HG02588 (cell line): ENCODE data around the gene ERVFRD-1.
A peak's percentile ranks its signal among the peaks of the same experiment; 100 is the strongest.
"Not testable (repeated sequence)": the region's sequence is repeated elsewhere in the genome, so short reads cannot be mapped to it uniquely, and the experiment has no call there.

ENCODE experiments used
- ATAC-seq: cut with Tn5 transposase; IDR thresholded peaks from one replicate; pipeline ENCODE4 v1.9.1; 2021; ENCODE audit warnings: mild to moderate bottlenecking, moderate library complexity; ENCODE audit not compliant: unreplicated experiment

ERVFRD-1 gene

DNA sequence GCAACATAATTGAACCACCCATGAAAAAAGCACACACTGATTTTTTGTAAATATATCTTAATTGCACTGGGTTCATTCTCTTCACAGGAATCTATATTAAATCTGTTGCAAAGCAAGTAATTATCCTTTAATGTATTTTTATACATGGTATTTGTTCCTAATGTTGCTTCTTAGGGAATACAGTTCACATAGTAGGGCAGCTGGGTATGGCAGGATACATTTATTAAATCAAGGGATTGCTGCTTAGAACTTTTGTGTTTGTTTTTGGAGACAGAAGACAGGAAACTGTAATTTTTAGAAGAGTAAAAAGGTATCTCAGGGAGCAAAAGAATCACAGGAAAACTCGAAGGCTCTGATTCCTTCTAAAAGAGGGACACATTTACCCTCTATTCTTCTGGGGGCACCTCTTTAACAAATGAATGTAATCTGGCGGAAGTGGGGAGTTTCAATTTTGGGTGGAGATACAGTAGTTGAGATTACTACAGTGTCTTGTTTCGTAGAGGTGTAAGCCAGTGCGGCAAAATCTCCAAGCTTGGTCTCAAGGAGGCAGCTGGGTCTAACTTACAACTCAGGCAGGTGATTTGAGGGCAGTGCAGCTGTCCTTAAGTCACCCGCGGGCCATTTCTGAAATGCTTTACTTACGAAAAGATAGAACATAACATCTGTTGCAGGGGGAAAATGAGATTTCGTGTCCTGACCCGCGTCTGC lies 18.7 kb downstream of the ERVFRD-1 start:
- ATAC-seq, result peak; percentile 23

DNA sequence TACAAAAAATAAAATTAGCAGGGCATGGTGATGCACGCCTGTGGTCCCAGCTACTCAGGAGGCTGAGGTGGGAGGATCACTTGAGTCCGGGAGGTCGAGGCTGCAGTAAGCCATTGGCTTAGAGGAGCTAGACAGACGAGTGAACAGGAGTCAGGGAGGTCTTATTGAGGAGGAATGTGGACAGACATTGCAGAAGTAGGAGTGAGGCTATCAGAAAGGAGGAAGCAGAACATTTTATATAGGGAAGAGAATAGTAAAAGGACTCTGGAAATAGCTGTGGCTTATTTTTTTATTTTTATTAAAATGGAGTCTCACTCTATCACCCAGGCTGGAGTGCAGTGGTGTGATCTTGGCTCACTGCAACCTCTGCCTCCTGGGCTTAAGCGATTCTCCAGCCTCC lies 20.4 kb downstream of the ERVFRD-1 start:
- ATAC-seq, result not testable (repeated sequence)

DNA sequence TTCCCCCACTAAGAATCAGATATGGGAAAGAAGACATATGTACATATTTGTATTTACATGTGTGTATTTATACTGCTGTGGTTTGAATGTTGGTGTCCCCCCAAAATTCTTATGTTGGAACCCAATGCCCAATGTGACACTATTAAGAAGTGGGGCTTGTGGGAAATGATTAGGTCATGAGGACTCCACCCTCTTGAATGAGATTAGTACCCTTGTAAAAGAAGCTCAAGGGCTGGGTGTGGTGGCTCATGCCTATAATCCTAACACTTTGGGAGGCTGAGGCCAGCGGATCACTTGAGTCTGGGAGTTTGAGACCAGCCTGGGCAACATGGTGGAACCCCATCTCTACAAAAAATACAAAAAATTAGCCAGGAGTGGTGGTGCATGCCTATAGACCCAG lies 21.8 kb downstream of the ERVFRD-1 start:
- ATAC-seq, result no peak

DNA sequence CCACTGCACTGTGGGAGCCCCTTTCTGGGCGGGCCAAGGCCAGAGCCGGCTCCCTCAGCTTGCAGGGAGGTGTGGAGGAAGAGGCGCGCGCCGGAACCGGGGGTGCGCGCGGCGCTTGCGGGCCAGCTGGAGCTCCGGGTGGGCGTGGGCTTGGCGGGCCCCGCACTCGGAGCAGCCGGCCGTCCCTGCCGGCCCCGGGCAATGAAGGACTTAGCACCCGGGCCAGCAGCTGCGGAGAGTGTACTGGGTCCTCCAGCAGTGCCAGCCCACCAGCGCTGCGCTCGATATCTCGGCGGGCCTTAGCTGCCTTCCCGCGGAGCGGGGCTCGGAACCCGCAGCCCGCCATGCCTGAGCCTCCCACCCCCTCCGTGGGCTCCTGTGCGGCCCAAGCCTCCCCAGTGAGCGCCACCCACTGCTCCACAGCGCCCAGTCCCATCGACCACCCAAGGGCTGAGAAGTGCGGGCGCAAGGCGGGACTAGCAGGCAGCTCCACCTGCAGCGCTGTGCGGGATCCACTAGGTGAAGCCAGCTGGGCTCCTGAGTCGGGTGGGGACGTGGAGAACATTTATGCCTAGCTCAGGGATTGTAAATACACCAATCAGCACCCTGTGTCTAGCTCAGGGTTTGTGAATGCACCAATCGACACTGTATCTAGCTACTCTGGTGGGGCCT lies 24.2 kb downstream of the ERVFRD-1 start:
- ATAC-seq, result not testable (repeated sequence)

DNA sequence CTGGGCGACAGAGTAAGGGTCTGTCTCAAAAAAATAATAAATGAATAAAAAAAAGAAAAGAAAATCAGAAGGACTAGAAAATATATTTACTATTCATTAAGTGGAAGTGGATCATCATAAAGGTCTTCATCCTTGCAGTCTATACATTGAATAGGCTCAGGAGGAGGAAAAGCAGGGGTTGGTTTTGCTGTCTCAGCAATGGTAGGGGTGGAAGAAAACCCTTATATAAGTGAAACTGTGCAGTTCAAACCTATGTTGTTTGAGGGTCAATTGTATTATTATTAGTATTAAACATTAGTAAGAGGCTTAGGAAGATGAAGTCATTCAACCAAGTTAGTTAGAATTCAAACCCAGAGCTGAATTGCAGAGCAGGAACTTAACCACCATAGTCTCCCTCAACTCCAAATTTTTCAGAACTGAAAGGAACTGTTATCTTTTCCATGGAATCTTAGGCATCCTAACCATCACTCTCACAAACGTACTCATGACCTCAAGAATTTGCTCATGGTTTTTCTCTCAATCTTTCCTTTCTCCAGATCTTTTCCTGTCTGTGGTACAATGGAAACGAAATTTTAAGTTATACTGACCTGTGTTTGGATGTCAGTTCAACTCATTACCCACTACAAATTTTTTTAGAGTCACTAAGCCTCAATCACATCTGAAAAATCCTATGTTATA lies 25.6 kb downstream of the ERVFRD-1 start:
- no peak for ATAC-seq

DNA sequence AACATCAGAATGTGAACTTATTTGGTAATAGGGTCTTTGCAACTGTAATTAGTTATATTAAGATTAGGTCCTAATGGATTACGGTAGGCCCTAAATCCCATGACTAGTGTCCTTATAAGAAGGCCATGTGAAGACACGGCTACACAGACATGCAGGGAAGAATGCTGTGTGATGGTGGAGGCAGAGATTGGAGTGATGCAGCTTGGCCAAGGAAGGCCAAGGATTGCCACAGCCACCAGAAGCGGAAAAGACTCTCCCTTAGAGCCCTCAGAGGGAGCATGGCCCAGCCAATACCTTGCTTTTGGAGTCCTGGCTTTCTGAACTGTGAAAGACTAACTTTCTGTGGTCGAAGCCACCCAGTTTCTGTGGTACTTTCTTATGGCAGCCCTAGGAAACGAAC lies 27.6 kb downstream of the ERVFRD-1 start:
- no peak for ATAC-seq

DNA sequence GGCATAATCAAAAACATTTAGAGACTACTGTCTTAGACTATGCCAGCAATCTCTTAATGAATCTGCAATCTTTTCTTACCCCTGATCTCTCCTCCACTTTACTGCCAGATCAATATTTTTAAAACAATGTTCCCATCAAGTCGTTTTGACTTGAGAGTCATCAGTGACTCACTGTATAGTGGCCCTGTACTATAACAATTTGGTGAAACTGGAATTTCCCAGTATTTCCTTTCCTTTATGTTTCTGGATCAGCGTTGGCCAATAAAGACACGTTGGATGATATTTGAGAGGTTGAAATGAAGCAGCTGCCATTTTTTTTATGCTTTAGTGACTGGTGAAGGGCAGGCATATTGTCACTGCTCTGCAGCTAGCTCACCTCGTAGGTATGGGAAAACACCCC lies 28.0 kb downstream of the ERVFRD-1 start:
- ATAC-seq, result no peak

DNA sequence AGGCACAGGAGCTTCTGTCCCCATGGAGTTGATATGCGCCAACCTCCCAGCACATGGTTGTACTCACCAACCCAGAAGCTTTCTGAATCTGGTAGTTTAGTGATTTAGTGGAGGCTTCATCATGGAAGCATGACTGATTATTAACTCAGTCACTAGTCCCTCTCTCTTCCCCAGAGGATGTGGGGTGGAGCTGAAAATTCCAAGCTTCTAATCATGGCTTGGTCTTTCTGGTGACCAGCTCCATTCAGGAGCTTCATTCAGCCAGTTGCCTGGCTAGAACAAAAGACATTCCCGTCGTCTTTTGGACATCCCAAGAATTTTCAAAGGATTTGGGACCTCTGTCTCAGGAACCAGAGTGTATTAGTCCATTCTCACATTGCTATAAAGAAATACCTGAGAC lies 31.2 kb downstream of the ERVFRD-1 start:
- ATAC-seq, result no peak

DNA sequence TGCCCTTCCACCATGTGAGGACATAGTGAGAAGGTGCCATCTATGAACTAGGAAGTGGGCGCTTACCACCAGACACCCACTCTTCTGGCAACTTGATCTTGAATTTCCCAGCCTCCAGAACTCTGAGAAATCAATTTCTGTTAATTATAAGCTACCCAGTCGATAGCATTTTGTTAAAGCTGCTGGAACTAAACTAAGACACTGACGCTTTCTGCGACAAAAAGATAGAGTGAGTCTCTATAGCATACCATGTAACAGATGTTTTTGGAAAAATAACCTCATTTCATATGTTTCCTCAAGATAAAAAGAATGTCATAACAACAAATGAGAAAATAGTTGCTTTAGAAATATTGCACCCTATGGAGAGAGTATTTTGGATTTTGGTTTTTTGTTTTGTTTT lies 33.3 kb downstream of the ERVFRD-1 start:
- ATAC-seq, result no peak

DNA sequence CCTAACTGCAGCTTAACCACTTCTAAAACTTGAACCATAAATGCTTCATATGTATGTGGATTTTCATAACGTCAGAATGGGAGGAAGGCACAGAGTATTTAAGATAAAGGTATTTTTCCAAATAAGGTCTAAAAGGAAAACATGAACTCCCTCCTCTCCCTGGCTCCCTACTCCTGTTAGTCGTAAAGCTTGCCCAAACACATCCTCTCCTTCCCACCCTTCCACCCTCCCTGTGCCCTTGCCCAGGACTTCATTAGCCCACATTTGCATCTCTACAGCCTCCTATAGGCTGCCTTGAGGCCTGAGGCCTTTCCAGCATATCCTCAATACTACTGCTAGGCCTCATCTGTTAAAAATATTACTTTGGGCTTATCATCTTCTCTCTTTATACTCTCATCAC lies 35.0 kb downstream of the ERVFRD-1 start:
- ATAC-seq, result no peak

DNA sequence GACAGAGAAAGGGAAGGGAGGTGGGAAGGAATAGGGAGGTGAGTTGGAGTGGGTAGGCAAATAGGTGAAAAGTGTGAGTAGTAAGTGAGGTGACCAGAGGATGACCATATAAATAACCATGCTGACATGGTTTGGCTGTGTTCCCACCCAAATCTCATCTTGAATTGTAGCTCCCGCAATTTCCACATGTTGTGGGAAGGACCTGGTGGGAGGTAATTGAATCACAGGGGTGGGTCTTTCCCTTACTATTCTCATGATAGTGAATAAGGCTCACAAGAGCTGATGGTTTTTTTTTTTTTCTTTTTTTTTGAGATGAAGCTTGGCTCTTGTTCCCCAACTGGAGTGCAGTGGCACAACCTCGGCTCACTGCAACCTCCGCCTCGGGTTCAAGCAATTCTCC lies 39.4 kb downstream of the ERVFRD-1 start:
- ATAC-seq, result no peak

DNA sequence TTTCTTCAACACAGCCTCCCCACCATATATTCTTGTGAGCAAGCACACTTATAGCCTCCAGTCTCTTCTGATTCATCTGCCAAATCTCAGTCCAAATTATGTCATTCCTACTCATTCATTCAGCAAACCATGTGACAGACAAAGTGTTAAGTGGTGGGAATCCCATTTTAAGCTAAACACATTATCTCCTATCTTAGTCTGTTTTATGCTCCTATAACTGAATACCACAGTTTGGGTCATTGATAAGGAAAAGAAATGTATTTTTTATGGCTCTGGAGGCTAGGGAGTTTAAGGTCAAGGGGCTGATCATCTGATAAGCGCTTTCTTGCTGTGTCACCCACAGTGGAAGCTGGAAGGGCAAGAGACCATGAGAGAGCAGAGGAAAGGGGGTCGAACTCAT lies 41.8 kb downstream of the ERVFRD-1 start:
- no peak for ATAC-seq

DNA sequence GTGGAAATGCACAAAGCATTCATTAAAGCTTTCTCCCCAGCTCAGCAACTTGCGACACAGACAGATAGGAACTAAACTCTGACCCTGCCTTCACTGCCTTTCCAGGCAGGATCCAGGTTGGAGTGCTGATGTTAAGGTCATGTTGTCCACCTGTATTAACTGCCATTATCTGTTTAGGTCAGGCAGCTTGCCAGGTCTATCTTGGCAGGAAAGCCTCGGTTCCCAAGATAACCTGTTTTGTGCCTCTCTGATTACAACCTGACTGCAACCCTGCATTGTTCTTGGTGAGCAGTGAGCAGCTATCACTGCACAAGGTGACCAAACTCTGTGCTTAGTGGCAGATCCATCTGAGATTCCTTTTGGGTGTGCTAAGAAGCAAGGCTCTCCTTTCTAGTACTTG lies 44.2 kb downstream of the ERVFRD-1 start:
- ATAC-seq, result no peak

DNA sequence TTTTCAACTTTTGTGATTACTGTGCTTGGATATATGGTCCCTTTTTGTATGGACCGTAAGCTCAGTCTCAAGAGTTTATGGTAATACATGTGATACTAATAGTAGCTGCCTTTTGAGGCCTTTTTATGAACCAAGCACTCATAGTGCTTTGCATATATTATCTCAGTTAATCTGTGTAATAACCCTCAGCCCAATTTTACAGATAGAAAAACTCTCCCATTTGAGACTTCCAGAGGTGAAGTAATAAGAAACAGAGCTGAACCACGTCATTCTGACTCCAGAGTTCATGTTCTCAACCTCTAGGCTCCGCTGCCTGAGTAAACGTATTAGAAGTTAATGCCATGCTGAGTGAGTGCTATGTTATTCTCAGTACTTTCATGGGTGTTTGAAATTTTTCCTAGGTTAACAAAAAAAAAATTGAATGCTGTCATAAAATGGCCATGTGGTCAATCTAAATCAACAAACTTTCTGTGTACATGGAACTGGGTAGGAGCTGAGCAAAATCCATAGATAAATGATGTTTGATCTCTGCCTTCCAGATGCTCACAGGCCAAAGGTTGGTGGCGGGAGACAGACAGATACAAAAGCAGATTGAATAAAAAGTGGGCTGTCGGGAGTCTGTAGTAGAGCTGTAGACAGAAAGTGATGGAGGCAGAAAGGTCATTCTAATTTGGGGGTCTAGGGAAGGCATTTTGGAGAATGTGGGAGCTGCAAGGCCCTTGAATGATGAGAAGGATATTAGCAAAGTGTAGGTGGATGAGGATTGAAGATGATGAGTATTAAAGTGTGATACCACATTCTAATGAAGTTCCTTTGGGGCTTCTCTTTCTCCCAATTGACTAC lies 44.8 kb downstream of the ERVFRD-1 start:
- no peak for ATAC-seq

DNA sequence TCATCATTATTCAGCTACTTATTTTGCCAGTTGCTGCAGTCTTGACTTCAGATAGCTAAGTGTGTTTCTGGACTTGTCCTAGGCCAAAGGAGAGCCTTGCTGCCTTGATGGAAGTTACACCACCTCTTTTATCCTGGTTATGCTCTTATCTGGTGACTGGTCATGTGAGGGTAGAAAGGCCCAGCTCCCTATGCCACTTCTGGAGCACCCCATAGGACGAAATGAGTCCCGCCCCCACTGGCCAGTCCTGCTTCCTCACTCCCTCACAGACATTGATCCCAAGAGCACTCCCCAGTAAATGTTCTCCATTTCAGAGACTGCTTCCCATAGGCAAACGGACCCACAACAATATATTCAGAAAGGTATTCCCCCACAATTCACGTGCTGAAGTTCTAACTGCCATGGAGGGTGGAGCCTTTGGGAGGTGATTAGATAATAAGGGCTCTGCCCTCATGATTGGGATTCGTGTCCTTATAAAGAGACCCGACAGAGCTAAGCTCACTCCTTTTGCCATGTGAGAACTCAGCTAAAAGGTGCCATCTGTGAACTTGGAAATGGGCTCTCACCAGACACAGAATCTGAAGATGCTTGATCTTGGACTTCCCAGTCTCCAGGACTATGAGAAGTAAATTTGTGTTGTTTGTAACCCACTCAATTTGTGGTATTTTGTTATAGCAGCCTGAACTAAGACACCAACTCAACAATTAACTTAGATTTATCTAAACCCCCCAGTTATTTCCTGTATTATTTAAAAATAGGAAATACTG lies 45.9 kb downstream of the ERVFRD-1 start:
- no peak for ATAC-seq

DNA sequence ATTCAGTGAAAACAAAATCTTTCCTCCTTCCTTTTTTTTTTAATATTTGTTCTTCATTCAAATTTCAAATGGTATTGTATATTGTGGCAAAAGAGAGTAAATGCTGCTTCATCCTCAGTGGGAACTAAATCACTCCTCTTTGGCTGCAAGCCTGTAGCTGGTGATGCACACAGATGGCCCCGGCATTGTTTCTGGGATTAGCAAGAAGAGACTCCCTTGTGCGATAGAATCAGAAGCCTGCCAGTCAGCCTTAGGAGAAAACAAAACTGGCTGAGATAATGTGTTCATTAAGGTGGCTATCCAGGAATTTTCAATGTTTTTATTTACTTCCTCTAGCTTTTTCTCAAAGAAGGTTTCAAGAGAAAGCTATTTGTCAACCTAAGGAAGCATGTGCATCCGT lies 46.7 kb downstream of the ERVFRD-1 start:
- no peak for ATAC-seq

DNA sequence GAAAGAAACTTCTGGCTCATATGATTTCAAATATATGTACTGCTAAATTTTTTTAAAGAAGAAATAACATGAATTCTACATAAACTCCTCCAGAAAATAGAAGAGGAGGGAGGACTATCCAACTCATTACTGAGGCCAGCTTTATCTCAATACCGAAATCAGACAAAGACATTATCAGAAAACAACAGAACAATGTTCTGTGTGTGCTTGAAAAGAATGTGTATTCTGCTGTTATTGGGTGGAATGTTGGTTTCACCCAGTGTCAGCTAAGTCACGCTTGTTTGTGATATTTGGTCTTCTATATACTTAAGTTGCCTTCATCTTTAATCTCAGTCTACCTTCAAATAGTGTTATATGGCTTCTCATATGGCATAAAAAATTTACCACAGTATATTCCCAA lies 48.8 kb downstream of the ERVFRD-1 start:
- ATAC-seq, result no peak

DNA sequence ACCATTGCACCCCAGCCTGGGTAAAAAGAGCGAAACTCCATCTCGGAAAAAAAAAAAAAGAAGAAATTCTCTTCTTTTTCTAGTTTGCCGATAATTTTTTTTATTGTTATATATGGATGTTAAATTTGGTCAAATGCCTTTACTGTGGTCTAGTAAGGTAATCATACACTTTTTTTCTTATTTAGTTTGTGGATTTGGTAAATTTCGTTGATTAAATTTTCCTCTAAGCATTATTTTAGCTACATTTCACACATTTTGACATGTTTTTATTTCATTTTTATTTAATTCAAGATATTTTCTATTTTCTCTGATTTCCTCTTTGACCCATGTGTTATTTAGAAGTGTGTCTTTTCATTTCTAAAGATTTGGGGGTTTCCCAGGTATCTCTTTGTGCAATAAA lies 49.4 kb downstream of the ERVFRD-1 start:
- no peak for ATAC-seq

DNA sequence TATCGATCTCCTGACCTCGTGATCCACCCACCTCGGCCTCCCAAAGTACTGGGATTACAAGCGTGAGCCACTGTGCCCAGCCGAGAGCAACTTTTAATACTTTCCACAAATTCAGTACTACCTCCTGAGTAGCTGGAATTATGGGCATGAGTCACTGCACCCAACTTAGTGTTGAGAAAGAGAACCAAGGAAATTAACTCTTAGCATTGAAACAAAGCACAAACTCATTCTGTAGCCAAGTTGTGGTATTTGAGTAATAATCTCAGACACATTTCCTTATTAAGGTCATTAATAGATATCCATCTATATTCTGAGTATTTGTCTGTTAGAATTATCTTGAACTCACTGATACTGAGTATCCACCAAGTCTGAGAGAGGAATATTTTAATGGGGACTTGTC lies 53.1 kb downstream of the ERVFRD-1 start:
- no peak for ATAC-seq

DNA sequence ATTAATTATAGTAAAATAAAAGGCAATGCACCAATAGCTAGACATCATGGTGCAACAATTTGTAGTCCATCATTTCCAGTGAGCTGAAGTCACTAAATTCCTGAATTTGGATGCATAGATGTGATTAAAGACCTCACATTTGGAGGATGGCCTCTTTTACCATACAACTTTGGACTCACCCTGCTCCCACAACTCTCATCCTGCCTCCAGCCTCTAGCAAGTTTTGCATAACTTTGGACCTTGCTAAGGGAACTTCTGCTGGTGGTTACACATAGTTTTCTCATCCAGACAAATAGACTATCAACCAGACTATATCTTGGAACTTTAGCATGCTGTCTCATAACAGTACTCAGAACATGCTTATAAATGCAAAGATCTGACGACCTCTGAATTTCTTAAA lies 54.7 kb downstream of the ERVFRD-1 start:
- no peak for ATAC-seq
